HepG2 (cell line): ENCODE measurements around the gene EPHA6. TPM values are rescaled to one million over a fixed set of nuclear protein-coding genes. Genes with fewer than 3 reads are reported as not detected.
"Not testable (repeated sequence)": the region's sequence is repeated elsewhere in the genome, so short reads cannot be mapped to it uniquely, and the experiment has no call there.

Experiments used
- ATAC-seq: fragments of 200-7000 bp; cut with Tn5 transposase; 3 replicates; pipeline ENCODE4 v1.9.1; 2020; ENCODE audit warnings: mild to moderate bottlenecking, moderate library complexity
- BruUV-seq: library from RNA; stranded (reverse); fragments of 400-500 nt; replicated peaks from 2 replicates; lab custom pipeline; 2021; lab: Mats Ljungman, UMichigan
- CTCF ChIA-PET: fragments of 300-600 bp; formaldehyde crosslinking; extraction: SDS; loops from one replicate; lab custom pipeline; 2021; ENCODE audit warnings: low total read pairs, inconsistent platforms, low intra/inter-chr PET ratio; lab: Yijun Ruan, JAX
- POLR2A ChIA-PET: fragments of 350-600 bp; sonication (Branson Sonifier 250); formaldehyde crosslinking; loops from one replicate; lab custom pipeline; 2020; ENCODE audit warnings: antibody characterized with exemption, inconsistent platforms; lab: Yijun Ruan, JAX
- DNase-seq: peaks from one replicate; pipeline ENCODE4 v3.0.0-alpha.2; 2015; ENCODE audit warnings: low spot score
- FAIRE-seq: peaks from 3 replicates; lab custom pipeline; 2011; peaks lifted over from hg19 to GRCh38; lab: Jason Lieb, UNC
- H2AFZ ChIP-seq: one replicate; pipeline ENCODE4 v1.6.1; 2011; ENCODE audit warnings: low read length, inconsistent platforms
- H3K27ac ChIP-seq: fragments of 300-600 bp; 3 replicates; pipeline ENCODE4 v1.8.0; 2011; ENCODE audit warnings: mixed run types, mild to moderate bottlenecking, mixed read lengths, low read length, inconsistent platforms; ENCODE audit not compliant: insufficient read depth; ENCODE audit errors: extremely low read length
- H3K27me3 ChIP-seq, 2 experiments: fragments of 200-600 bp in 1 of 2; 2 replicates in 1 of 2; 3 replicates in 1 of 2; pipeline versions ENCODE4 v1.6.0 to v1.8.0; 2011; ENCODE audit warnings: low read length in 2 of 2, mild to moderate bottlenecking in 2 of 2, moderate library complexity in 2 of 2, inconsistent platforms in 1 of 2; ENCODE audit not compliant: insufficient read depth in 2 of 2, control insufficient read depth in 1 of 2
- H3K36me3 ChIP-seq, 2 experiments: fragments of 200-600 bp in 1 of 2; replicated peaks in 1 of 2; 2 replicates in 1 of 2; 3 replicates in 1 of 2; pipeline versions ENCODE4 v1.5.1 to v1.8.0; 2011; ENCODE audit warnings: low read length in 2 of 2, inconsistent platforms in 1 of 2; ENCODE audit not compliant: insufficient read depth in 2 of 2, control insufficient read depth in 1 of 2
- H3K4me1 ChIP-seq: 2 replicates; pipeline ENCODE4 v1.5.1; 2012; ENCODE audit warnings: low read length, inconsistent platforms; ENCODE audit not compliant: insufficient read depth
- H3K4me2 ChIP-seq: 2 replicates; pipeline ENCODE4 v1.6.0; 2011; ENCODE audit warnings: low read depth, low read length, inconsistent platforms
- H3K4me3 ChIP-seq, 3 experiments: fragments of 200-600 bp in 1 of 3; sonication (generic), shearing (Covaris generic) in 1 of 3; replicated peaks in 1 of 3; 2 replicates each; pipeline ENCODE4 v1.5.1; 2011 to 2016; ENCODE audit warnings: low read length in 3 of 3, inconsistent platforms in 2 of 3, low read depth in 2 of 3, mild to moderate bottlenecking in 2 of 3, control low read depth in 1 of 3, mixed read lengths in 1 of 3; ENCODE audit not compliant: insufficient read depth in 1 of 3
- H3K79me2 ChIP-seq: one replicate; pipeline ENCODE4 v1.6.1; 2011; ENCODE audit warnings: low read length, inconsistent platforms; ENCODE audit not compliant: insufficient read depth
- H3K9ac ChIP-seq: 2 replicates; pipeline ENCODE4 v1.6.0; 2011; ENCODE audit warnings: mild to moderate bottlenecking, low read depth, low read length, inconsistent platforms; ENCODE audit not compliant: insufficient read depth
- H3K9me3 ChIP-seq: 2 replicates; pipeline ENCODE4 v1.5.1; 2012; ENCODE audit warnings: mild to moderate bottlenecking, low read length
- H4K20me1 ChIP-seq: 2 replicates; pipeline ENCODE4 v1.6.0; 2011; ENCODE audit warnings: inconsistent platforms, mild to moderate bottlenecking, low read length, moderate library complexity; ENCODE audit not compliant: insufficient read depth
- FOXK1 ChIP-seq: sonication (generic); formaldehyde crosslinking; IDR thresholded peaks from 2 replicates; pipeline ENCODE4 v1.4.0; 2020; ENCODE audit warnings: low read depth, missing genetic modification reagents, borderline replicate concordance
- MEIS2 ChIP-seq: sonication (generic); formaldehyde crosslinking; IDR thresholded peaks from 2 replicates; pipeline ENCODE4 v1.9.0; 2021; ENCODE audit warnings: mild to moderate bottlenecking, missing genetic modification reagents
- RXRA ChIP-seq: sonication (generic); formaldehyde crosslinking; IDR thresholded peaks from 2 replicates; pipeline ENCODE4 v1.5.1; 2020; ENCODE audit warnings: missing genetic modification reagents
- SNAI1 ChIP-seq: sonication (generic); formaldehyde crosslinking; IDR thresholded peaks from 2 replicates; pipeline ENCODE4 v1.5.0; 2020; ENCODE audit warnings: mild to moderate bottlenecking, missing genetic modification reagents, borderline replicate concordance
- SRSF1 ChIP-seq: fragments of 200-400 bp; formaldehyde crosslinking; optimal IDR thresholded peaks from 2 replicates; pipeline ENCODE3; 2017; ENCODE audit warnings: mild to moderate bottlenecking, low read depth, low read length, moderate library complexity
- SUZ12 ChIP-seq: fragments of 150-350 bp; IDR thresholded peaks from 2 replicates; pipeline ENCODE4 v1.6.1; 2014; ENCODE audit warnings: low read depth, low read length
- ZBTB20 ChIP-seq: sonication (generic); formaldehyde crosslinking; IDR thresholded peaks from 2 replicates; pipeline ENCODE4 v1.8.1; 2023; ENCODE audit warnings: missing genetic modification reagents, low read depth, mild to moderate bottlenecking, borderline replicate concordance
- ZBTB38 ChIP-seq: sonication (generic); formaldehyde crosslinking; IDR thresholded peaks from 2 replicates; pipeline ENCODE4 v1.5.1; 2020; ENCODE audit warnings: mild to moderate bottlenecking, missing genetic modification reagents
- ZC3H4 ChIP-seq: sonication (generic); formaldehyde crosslinking; IDR thresholded peaks from 2 replicates; pipeline ENCODE4 v1.4.0; 2020; ENCODE audit warnings: missing genetic modification reagents, borderline replicate concordance
- ZFP1 ChIP-seq: IDR thresholded peaks from 2 replicates; pipeline ENCODE4 v1.6.1; 2016
- ZNF253 ChIP-seq: sonication (generic); formaldehyde crosslinking; IDR thresholded peaks from 2 replicates; pipeline ENCODE4 v1.8.0; 2022; ENCODE audit warnings: mild to moderate bottlenecking, missing genetic modification reagents, borderline replicate concordance
- ZNF331 ChIP-seq: sonication (generic); formaldehyde crosslinking; IDR thresholded peaks from 2 replicates; pipeline ENCODE4 v1.4.0; 2020; ENCODE audit warnings: missing genetic modification reagents
- ZNF446 ChIP-seq: sonication (generic); formaldehyde crosslinking; IDR thresholded peaks from 2 replicates; pipeline ENCODE4 v1.5.0; 2020; ENCODE audit warnings: mild to moderate bottlenecking, missing genetic modification reagents
- ZNF510 ChIP-seq: sonication (generic); formaldehyde crosslinking; IDR thresholded peaks from 2 replicates; pipeline ENCODE4 v1.4.0; 2020; ENCODE audit warnings: low read depth, mild to moderate bottlenecking, missing genetic modification reagents
- ZNF746 ChIP-seq: sonication (generic); formaldehyde crosslinking; IDR thresholded peaks from 2 replicates; pipeline ENCODE4 v1.8.0; 2022; ENCODE audit warnings: mild to moderate bottlenecking, missing genetic modification reagents
- ZNF782 ChIP-seq: sonication (generic); formaldehyde crosslinking; IDR thresholded peaks from 2 replicates; pipeline ENCODE4 v1.4.0; 2020; ENCODE audit warnings: missing genetic modification reagents, mild to moderate bottlenecking, borderline replicate concordance
- ZNF850 ChIP-seq: sonication (generic); formaldehyde crosslinking; conservative IDR thresholded peaks from 2 replicates; pipeline ENCODE4 v1.9.0; 2021; ENCODE audit warnings: mild to moderate bottlenecking, missing genetic modification reagents
- WGBS: methylation state at CpG from one replicate; pipeline ENCODE4 v1.1.6; 2017; ENCODE audit warnings: low lambda C conversion rate; 5-methylcytosine and 5-hydroxymethylcytosine counted together
- in situ Hi-C: cut with HindIII; loops from 2 replicates; pipeline ENCODE4 v1.10.0; 2017; ENCODE audit warnings: low pct_unique_long_range_greater_than_20kb; ENCODE audit not compliant: extremely low pct_ligation_motif_present
- intact Hi-C: fragments of 100-400 bp; cut with micrococcal nuclease; formaldehyde crosslinking; loops from one replicate; pipeline ENCODE4 v1.10.0; 2022; ENCODE audit not compliant: unreplicated experiment
- polyA plus RNA-seq, 8 experiments: library from polyadenylated mRNA; depleted of rRNA in 3 of 8; stranded (reverse) in 7 of 8; unstranded in 1 of 8; fragments of >200 nt; fragmentation: Illumina TruSeq in 4 of 8; extraction: Trizol in 4 of 8; gene quantifications; 2 replicates each; pipeline versions ENCODE4 v1.2.1 to v1.2.3, GENCODE V29; 2011 to 2016; ENCODE audit warnings: low read depth in 4 of 8, missing spikeins in 1 of 8, mixed read lengths in 1 of 8; ENCODE audit not compliant: insufficient read depth in 1 of 8
- total RNA-seq, 5 experiments: library from RNA; depleted of rRNA; stranded (reverse); fragments of >200 nt; fragmentation: Illumina TruSeq; extraction: Trizol; gene quantifications; 2 replicates each; pipeline ENCODE4 v1.2.3, GENCODE V29; 2016; ENCODE audit warnings: low read depth in 1 of 5

Gene EPHA6
- total and polyA plus RNA-seq, 2 of the 13 experiments (the other 11 are each of a cell fraction or from before 2014, with no cell fraction given) = not detected

- 5% methylated on average over 2 of the region's 2 CpGs for WGBS
- in situ Hi-C loops (no loop called here), intact Hi-C loops (no loop called here)
- H3K79me2 ChIP-seq = no peaks in the 10 kb centered on the region
- no TSS peak for BruUV-seq
- ChIA-PET CTCF (no interaction called here), POLR2A (no interaction called here)
- DNase-seq = no peak
- no peak overlapping the region for H3K9ac ChIP-seq
- no peak overlapping the region for H3K4me3 ChIP-seq
- no peak overlapping the region for H3K4me2 ChIP-seq
- TF ChIP-seq SNAI1 (CRISPR knock-in tag) (no peak), ZNF746 (CRISPR knock-in tag) (no peak), ZNF850 (no peak), ZNF510 (CRISPR knock-in tag) (no peak), ZNF782 (no peak), ZNF253 (CRISPR knock-in tag) (no peak), ZBTB20 (CRISPR knock-in tag) (no peak), ZBTB38 (CRISPR knock-in tag) (no peak), ZFP1 (CRISPR knock-in tag) (no peak), ZNF331 (CRISPR knock-in tag) (no peak)
- H3K9me3 ChIP-seq = no peaks in the 10 kb centered on the region
- ATAC-seq = no peak
- H3K36me3 ChIP-seq = no peaks in the 10 kb centered on the region
- H3K27me3 ChIP-seq = no peaks in the 10 kb centered on the region
- no peak overlapping the region for H3K27ac ChIP-seq
- no peak overlapping the region for H2AFZ ChIP-seq
- H4K20me1 ChIP-seq = no peaks in the 10 kb centered on the region
- H3K4me1 ChIP-seq = no peaks in the 10 kb centered on the region
- no peak for FAIRE-seq
These were observed 155.8 kb downstream of the EPHA6 start for GRCh38 chr3:96970211-96970610.

- POLR2A ChIA-PET = no interaction called here
- intact Hi-C loops = no loop called here
- no peaks in the 10 kb centered on the region for H3K36me3 ChIP-seq
- no peak overlapping the region for H3K9ac ChIP-seq
- H2AFZ ChIP-seq = no peak overlapping the region
- H3K9me3 ChIP-seq = no peaks in the 10 kb centered on the region
- DNase-seq = no peak
- in situ Hi-C loops = no loop called here
- no peak overlapping the region for H3K4me2 ChIP-seq
- no TSS peak for BruUV-seq
- CTCF ChIA-PET = no interaction called here
- H3K4me1 ChIP-seq = no peaks in the 10 kb centered on the region
- no peaks in the 10 kb centered on the region for H3K79me2 ChIP-seq
- TF ChIP-seq SUZ12 (no peak), ZNF446 (CRISPR knock-in tag) (no peak), FOXK1 (CRISPR knock-in tag) (no peak), SRSF1 (no peak), ZC3H4 (CRISPR knock-in tag) (no peak), RXRA (CRISPR knock-in tag) (no peak), MEIS2 (CRISPR knock-in tag) (no peak)
- H3K27ac ChIP-seq = no peak overlapping the region
- no peak for FAIRE-seq
- no peaks in the 10 kb centered on the region for H3K27me3 ChIP-seq
- no peak for ATAC-seq
- H4K20me1 ChIP-seq = no peaks in the 10 kb centered on the region
- no peak overlapping the region for H3K4me3 ChIP-seq
These were observed 163.3 kb downstream of the EPHA6 start for GRCh38 chr3:96977671-96978070.

GRCh38 chr3:96983716-96984115, 169.3 kb downstream of the EPHA6 start:
- H3K4me1 ChIP-seq, H3K4me3 ChIP-seq, H3K79me2 ChIP-seq, H4K20me1 ChIP-seq, H3K9me3 ChIP-seq, H3K27me3 ChIP-seq, H3K9ac ChIP-seq, H3K36me3 ChIP-seq, ATAC-seq, DNase-seq, CTCF ChIA-PET, BruUV-seq, in situ Hi-C loops, intact Hi-C loops, H2AFZ ChIP-seq, H3K4me2 ChIP-seq, POLR2A ChIA-PET, H3K27ac ChIP-seq, FAIRE-seq: not testable (repeated sequence)
- WGBS = 25% methylated on average over 7 of the region's 7 CpGs
